OCI-LY7 (cell line): ENCODE measurements around the gene EXTL1.

Experiments
- CTCF ChIP-seq: fragments of 200-600 bp; sonication (generic); conservative IDR thresholded peaks from 2 replicates; pipeline ENCODE4 v1.5.1; 2014; ENCODE audit warnings: mild to moderate bottlenecking, antibody characterized with exemption, low read length, moderate library complexity, mixed read lengths
- EZH2phosphoT487 ChIP-seq: fragments of 200-600 bp; sonication (generic); IDR thresholded peaks from 2 replicates; pipeline ENCODE4 v1.6.1; 2018; ENCODE audit warnings: low read depth, borderline replicate concordance, mild to moderate bottlenecking, mixed run types, antibody characterized with exemption, low read length, moderate library complexity, mixed read lengths

GRCh38 chr1:26044971-26045721 lies 23.6 kb downstream of the EXTL1 start:
- TF ChIP-seq CTCF = no peak
- TF ChIP-seq EZH2phosphoT487 = no peak
